ENCODE data around the gene KCNS3. TPM values are rescaled to one million over a fixed set of nuclear protein-coding genes. Genes with fewer than 3 reads are reported as not detected.
A peak's percentile ranks its signal among the peaks of the same experiment; 100 is the strongest.

The KCNS3 gene
- total and polyA plus RNA-seq, 4 donors, result 15.4 to 45.9 (median 20.8) TPM

DNA sequence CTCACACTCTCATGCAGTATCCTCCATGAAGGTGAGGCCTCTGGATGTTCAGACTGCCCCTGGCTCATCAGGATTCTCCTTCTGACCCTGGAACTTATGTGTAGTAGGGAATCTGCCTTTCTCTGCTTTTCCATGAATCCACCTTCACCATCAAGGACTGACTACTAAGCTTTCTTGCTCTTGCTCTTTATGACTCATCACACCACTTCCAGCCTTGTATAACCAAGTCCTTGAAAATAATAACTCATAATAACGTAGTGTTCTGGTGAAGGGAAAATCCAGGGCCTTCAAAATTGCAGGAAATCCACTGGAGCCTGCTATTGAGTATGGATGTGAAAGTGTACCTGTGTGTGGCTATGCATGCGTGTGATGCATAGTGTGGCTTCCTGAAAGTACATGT is 11.3 kb upstream of the KCNS3 start:
- TF ChIP-seq, protein P1, sequence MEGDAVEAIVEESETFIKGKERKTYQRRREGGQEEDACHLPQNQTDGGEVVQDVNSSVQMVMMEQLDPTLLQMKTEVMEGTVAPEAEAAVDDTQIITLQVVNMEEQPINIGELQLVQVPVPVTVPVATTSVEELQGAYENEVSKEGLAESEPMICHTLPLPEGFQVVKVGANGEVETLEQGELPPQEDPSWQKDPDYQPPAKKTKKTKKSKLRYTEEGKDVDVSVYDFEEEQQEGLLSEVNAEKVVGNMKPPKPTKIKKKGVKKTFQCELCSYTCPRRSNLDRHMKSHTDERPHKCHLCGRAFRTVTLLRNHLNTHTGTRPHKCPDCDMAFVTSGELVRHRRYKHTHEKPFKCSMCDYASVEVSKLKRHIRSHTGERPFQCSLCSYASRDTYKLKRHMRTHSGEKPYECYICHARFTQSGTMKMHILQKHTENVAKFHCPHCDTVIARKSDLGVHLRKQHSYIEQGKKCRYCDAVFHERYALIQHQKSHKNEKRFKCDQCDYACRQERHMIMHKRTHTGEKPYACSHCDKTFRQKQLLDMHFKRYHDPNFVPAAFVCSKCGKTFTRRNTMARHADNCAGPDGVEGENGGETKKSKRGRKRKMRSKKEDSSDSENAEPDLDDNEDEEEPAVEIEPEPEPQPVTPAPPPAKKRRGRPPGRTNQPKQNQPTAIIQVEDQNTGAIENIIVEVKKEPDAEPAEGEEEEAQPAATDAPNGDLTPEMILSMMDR (IDR thresholded peaks at IDR 0.05; ENCODE audit: control extremely low read depth, extremely low read depth), result no peak
- Histone ChIP-seq H3K27me3 (ENCODE audit: control insufficient read depth in 3 of 3, insufficient read depth in 3 of 3, low read length in 2 of 3) (peaks cover 0 to 4% (median 0%) of the 10 kb centered on the region in 3 donors), H3K9me3 (ENCODE audit: control insufficient read depth in 4 of 4, insufficient read depth in 3 of 4, low read length in 3 of 4) (no peaks in the 10 kb centered on the region), H3K27ac (ENCODE audit: low read depth in 1 of 2, low read length in 1 of 2) (no peak overlapping the region), H3K36me3 (ENCODE audit: control insufficient read depth in 4 of 4, insufficient read depth in 4 of 4, low read length in 4 of 4) (no peaks in the 10 kb centered on the region), H3K4me3 (no peak overlapping the region), H3K4me1 (ENCODE audit: control insufficient read depth in 5 of 5, insufficient read depth in 5 of 5, low read length in 5 of 5) (peaks cover 0 to 2% (median 0%) of the 10 kb centered on the region in 5 donors), H3K9ac (ENCODE audit: insufficient read depth in 1 of 2, low read length in 2 of 2) (no peak overlapping the region)
- DNase-seq, result no peak
- WGBS, 2 donors, result 76 to 83% methylated on average over 2 of the region's 2 CpGs
- ATAC-seq (ENCODE audit: insufficient read depth, low FRiP score), result peak; percentile 19

DNA sequence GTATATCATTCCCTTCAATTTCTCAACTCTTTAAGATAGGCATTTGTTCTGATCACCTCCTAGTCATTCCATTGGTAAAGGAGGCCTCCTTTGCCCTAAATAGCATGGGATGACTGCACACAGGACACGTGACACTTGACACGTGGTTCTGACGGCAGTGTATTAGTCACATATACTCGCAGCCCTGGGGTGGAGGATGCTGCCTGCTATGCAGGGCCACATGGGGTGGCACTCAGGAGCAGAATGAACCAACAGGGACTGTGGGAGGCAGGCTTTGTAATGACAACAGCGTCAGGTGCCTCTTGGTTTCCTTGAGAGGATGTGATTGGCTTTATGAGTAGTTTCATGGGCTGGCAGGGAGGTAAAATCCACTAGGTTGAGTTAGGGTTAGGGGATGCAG is 9.3 kb upstream of the KCNS3 start:
- Histone ChIP-seq H3K9ac (ENCODE audit: insufficient read depth in 1 of 2, low read length in 2 of 2) (no peak overlapping the region), H3K4me1 (ENCODE audit: control insufficient read depth in 5 of 5, insufficient read depth in 5 of 5, low read length in 5 of 5) (peaks cover 0 to 2% (median 0%) of the 10 kb centered on the region in 5 donors), H3K9me3 (ENCODE audit: control insufficient read depth in 4 of 4, insufficient read depth in 3 of 4, low read length in 3 of 4) (no peaks in the 10 kb centered on the region), H3K27ac (ENCODE audit: low read depth in 1 of 2, low read length in 1 of 2) (no peak overlapping the region), H3K27me3 (ENCODE audit: control insufficient read depth in 3 of 3, insufficient read depth in 3 of 3, low read length in 2 of 3) (peaks cover 0 to 6% (median 0%) of the 10 kb centered on the region in 3 donors), H3K36me3 (ENCODE audit: control insufficient read depth in 4 of 4, insufficient read depth in 4 of 4, low read length in 4 of 4) (no peaks in the 10 kb centered on the region), H3K4me3 (no peak overlapping the region)
- ATAC-seq (ENCODE audit: insufficient read depth, low FRiP score) (no peak), DNase-seq (no peak)
- 87% methylated on average over 5 of the region's 5 CpGs for WGBS, 2 donors
- TF ChIP-seq, protein P1 (IDR thresholded peaks at IDR 0.05; ENCODE audit: control extremely low read depth, extremely low read depth), result no peak

DNA sequence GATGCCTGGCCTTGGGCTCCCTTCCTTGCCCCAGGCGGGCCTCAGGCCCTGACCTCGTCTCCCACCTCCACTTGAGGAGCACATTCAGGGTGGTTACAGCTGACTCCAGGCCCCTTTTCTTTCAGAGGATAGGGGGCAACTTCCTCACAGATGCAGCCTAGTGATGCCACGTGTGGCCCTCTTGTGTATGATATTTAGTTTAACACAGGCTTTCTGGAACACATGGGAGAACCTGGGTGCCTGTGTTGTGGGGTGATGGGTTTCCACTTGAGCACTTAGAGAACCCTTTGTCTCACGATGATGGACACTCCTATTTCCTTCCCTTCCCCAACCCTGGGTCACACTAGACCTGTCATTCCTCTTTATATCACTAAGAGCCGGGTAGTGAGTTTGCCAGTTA is 6.8 kb upstream of the KCNS3 start:
- ATAC-seq (ENCODE audit: insufficient read depth, low FRiP score), result no peak
- H3K9ac ChIP-seq (ENCODE audit: insufficient read depth in 1 of 2, low read length in 2 of 2), result no peak overlapping the region
- H3K4me3 ChIP-seq, result no peak overlapping the region
- DNase-seq, result no peak
- TF ChIP-seq, protein P1 (IDR thresholded peaks at IDR 0.05; ENCODE audit: control extremely low read depth, extremely low read depth), result no peak
- H3K9me3 ChIP-seq (ENCODE audit: control insufficient read depth in 4 of 4, insufficient read depth in 3 of 4, low read length in 3 of 4), result no peaks in the 10 kb centered on the region
- H3K36me3 ChIP-seq (ENCODE audit: control insufficient read depth in 4 of 4, insufficient read depth in 4 of 4, low read length in 4 of 4), result no peaks in the 10 kb centered on the region
- no peak overlapping the region for H3K27ac ChIP-seq (ENCODE audit: low read depth in 1 of 2, low read length in 1 of 2)
- peaks cover 0 to 18% (median 10%) of the 10 kb centered on the region in 3 donors for H3K27me3 ChIP-seq (ENCODE audit: control insufficient read depth in 3 of 3, insufficient read depth in 3 of 3, low read length in 2 of 3)
- H3K4me1 ChIP-seq (ENCODE audit: control insufficient read depth in 5 of 5, insufficient read depth in 5 of 5, low read length in 5 of 5), result peaks cover 0 to 2% (median 0%) of the 10 kb centered on the region in 5 donors
- 74 to 80% methylated on average over 5 of the region's 5 CpGs for WGBS, 2 donors

DNA sequence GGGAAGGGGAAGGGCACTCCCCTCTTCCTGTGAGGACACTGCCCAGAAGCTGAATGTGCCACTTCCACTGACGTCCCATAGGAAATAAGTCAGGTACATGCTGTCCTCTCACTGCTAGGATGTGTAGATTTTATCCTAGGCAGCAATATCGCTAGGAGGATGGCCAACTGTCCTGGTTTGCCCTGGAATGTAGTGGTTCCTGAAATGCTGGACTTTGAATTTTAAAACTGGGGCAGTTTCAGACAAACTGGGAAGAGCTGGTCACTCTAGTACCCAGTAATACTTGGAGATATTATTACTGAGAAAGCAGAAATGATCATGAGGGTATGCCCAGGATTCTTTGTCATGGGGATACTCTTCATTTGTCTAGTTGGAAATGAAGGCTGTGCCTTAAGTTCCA is 5.4 kb upstream of the KCNS3 start:
- DNase-seq (no peak), ATAC-seq (ENCODE audit: insufficient read depth, low FRiP score) (no peak)
- H3K4me1 ChIP-seq (ENCODE audit: control insufficient read depth in 5 of 5, insufficient read depth in 5 of 5, low read length in 5 of 5), result peaks cover 0 to 2% (median 0%) of the 10 kb centered on the region in 5 donors
- H3K27ac ChIP-seq (ENCODE audit: low read depth in 1 of 2, low read length in 1 of 2), result no peak overlapping the region
- H3K9ac ChIP-seq (ENCODE audit: insufficient read depth in 1 of 2, low read length in 2 of 2), result no peak overlapping the region
- H3K27me3 ChIP-seq (ENCODE audit: control insufficient read depth in 3 of 3, insufficient read depth in 3 of 3, low read length in 2 of 3), result peaks cover 0 to 22% (median 19%) of the 10 kb centered on the region in 3 donors
- peaks cover 0 to 2% (median 0%) of the 10 kb centered on the region in 4 donors for H3K9me3 ChIP-seq (ENCODE audit: control insufficient read depth in 4 of 4, insufficient read depth in 3 of 4, low read length in 3 of 4)
- 79 to 81% methylated on average over 2 of the region's 2 CpGs for WGBS, 2 donors
- no peaks in the 10 kb centered on the region for H3K36me3 ChIP-seq (ENCODE audit: control insufficient read depth in 4 of 4, insufficient read depth in 4 of 4, low read length in 4 of 4)
- no peak overlapping the region for H3K4me3 ChIP-seq
- TF ChIP-seq, protein P1 (IDR thresholded peaks at IDR 0.05; ENCODE audit: control extremely low read depth, extremely low read depth), result no peak
